GM21528 (cell line): ENCODE measurements around the gene MAFF.

ENCODE experiments used
- ATAC-seq: cut with Tn5 transposase; IDR thresholded peaks from one replicate; pipeline ENCODE4 v1.9.1; 2021; ENCODE audit warnings: mild to moderate bottlenecking, moderate library complexity; ENCODE audit not compliant: unreplicated experiment, low FRiP score

Gene MAFF

DNA sequence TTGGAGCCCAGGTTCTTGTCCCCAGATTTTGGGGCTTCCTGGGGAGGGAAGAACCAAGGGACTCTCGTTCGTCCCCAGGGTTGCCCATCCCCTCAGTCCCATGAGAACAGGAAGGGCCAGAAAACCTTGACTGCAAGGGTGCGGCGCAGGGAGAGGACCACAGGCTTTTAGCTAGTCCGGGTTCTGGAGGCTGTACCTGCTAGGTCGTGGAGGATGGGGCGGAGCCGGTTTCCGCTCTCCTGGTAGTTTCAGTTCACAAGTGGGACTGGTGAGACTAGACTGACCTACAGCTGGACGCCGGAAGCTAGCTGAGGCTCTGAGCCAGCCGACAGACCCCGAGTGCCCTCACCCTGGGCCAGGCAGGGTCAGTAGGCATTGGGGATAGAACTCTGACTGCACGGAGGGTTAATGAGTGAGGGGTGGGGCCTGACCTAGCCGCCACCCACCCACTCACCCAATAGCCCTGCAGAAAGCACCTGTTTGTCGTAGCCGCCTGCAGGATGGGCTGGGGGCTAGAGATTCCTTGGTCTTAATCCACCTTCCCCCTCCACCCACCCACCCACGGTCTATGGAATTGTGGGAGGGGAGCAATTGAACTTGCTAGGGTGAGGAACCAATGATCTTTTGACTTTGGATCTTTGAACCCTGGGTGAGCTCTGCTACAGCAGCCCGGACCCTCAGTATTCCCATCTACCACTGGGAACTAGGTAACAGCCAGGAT, 1.5 kb downstream of the MAFF start:
- no peak for ATAC-seq

DNA sequence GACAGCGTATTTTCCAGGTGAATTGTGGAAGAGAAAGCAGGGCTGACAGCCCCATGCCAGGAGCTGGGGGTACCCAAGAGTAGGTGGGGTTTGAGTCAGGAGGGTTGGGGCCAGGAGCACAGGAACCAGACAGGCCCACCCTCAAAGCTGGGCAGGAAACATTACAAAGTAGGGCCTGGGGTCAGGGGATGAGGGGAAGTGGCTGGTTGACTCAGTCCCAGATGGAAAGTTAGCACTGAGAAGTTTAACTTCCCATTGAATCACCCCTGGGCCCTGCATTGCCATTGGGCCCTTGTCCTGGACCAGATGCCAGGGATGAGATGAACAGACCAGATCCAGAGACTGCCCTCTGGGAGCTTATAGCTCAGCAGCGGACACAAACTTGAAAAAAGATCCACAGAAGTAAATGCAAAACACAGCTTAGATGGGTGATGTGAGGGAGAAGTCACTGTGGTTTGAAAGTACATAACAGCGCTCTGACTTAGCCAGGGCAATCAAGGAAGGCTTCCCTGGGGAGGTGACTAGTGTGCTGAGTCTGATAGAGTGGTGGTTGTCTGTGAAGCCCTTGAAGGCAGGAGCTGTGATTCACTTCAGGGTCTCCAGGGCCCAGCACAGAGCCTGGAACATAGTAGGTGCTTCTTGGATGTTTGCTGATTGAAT, 2.2 kb downstream of the MAFF start:
- ATAC-seq = no peak

DNA sequence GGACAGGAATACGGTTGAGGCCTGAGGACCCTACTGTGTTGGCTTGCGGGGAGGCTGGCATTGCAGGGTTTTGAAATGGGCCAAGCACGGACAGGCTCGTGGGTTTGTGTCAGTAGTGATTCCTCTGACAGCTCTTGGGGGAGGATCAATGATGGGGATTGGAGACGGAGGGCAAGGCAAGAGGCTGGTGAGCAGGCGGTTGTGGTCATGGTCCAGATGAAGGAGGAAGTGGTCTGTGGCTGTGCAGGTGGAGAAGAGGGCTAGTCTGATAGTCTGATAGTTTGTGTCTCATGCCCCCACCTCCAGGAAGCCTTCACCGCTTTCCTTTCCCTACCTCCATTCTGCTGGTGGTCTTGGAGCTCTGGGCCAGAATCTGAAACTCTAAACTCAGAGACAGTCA, 3.0 kb downstream of the MAFF start:
- ATAC-seq = no peak

DNA sequence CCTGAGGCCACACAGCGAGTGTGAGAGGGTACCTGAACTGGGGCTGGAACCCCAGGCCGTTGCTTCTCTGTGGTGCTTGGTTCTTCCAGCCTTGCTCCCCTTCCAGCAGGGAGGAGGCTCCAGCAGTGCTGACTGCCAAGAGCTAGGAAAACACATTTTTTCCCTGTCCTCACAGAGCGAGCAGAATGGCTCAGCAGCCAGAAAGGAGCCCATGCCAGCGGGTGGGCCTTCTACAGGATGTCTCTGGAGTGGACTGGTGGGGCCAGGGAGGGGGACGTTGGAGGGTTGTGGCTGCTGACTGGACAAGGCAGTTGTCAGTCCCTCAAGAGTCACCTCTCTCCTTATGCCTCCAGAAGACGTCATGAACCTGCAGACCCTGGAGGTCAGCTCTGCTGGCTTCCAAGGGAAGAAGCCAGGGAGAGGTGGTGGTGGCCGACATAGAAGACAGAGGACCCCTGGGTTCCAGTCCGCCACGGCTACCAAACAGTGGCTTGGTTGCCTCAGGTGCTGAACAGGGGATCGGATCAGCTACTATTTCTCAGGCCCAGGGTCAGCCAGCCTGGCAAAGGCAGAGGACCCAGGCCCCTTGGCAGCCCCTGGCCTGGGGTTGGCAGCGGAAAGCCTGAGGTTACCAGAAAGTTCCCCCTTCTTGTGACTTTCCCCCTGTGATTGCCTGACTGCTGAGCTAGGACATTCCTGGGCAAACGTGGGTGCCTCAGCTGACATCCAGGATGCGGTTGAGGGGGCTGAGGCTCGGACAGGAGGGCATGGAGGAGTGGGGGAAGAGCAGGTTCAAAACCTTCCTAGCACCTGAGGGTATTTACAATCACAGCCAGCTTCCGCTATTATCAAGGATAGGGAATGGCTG, 3.7 kb downstream of the MAFF start:
- ATAC-seq = no peak

DNA sequence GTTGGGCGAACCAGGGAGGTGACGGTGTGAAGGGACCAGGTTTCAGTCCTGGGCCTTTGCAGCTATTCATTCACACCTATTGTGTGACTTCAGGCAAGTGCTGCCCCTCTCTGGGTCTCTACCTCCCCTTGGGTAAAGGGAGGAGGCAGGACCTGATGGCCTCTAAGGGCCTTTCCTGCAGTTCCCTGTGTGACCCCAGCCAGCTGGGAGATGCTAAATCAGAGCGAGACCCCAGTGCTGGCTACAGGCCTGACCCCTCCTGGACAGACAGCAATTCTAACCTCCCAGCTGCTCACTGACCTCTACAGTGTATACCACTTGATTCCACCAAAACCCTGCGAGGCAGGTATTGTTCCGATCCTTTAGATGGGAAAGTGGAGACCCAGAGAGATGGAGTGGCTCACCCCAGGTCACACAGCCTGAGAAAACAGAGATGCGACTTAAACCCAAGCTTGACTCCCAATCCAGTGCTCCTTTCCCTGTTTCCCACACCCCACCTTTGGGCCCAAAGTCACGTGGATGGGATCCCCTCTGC, 6.2 kb downstream of the MAFF start:
- ATAC-seq = no peak

DNA sequence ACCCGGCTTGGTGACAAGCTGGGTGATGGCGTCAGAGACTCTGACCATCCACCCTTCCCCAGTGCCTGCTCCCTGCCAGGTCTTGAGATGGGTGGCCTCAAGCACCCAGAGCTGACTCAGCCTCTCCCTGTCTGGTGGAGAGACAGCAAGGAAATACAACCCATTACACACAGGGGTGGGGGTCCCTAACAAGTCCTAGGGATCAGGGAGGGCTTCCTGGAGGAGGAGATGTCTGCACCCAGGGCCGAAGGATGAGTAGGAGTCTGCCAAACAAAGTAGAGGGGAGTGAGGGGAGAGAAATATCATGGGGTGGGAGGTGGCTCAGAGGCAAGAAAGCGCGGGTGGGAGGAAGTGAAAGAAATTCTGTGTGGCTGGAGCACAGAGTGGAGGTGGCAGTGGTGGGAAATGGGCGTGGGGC, 6.8 kb downstream of the MAFF start:
- ATAC-seq = no peak

DNA sequence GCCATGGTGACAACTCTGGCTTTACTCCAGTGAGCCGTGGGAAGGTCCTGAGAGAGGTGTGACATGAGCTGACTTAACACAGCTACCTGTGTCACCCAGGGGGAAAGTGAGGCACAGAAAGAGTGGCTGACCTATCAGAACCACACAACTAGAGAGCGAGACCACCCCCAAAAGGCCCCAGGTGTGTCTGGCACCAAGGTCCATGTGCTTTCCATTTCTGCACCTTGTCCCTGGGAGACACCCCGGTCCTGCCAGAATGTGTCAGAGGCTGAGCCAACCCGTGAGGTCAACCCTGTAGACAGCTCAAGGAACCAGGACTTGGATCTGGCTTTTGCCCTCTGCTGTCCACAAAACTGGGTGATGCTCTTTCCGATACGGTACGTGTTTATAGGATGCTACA, 9.8 kb downstream of the MAFF start:
- ATAC-seq = no peak

DNA sequence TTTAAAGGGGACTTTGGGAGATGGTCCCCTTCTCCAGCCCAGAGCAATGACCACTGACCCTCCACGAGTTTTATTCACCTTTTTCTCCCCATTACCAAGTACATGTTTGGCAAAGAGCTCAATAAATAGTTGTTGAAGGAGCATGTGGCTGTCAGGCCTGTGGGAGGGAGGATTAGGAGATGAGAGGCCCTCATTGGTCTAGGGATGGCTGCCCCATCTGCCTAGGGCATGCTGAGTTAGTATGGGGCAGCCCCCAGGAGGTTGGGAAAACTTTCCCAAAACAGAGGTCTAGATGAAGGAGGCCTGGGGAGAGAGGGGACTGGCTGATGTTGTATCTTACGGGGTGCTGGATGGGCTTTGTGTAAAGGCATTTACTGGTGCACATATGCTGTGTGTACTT, 10.6 kb downstream of the MAFF start:
- no peak for ATAC-seq

DNA sequence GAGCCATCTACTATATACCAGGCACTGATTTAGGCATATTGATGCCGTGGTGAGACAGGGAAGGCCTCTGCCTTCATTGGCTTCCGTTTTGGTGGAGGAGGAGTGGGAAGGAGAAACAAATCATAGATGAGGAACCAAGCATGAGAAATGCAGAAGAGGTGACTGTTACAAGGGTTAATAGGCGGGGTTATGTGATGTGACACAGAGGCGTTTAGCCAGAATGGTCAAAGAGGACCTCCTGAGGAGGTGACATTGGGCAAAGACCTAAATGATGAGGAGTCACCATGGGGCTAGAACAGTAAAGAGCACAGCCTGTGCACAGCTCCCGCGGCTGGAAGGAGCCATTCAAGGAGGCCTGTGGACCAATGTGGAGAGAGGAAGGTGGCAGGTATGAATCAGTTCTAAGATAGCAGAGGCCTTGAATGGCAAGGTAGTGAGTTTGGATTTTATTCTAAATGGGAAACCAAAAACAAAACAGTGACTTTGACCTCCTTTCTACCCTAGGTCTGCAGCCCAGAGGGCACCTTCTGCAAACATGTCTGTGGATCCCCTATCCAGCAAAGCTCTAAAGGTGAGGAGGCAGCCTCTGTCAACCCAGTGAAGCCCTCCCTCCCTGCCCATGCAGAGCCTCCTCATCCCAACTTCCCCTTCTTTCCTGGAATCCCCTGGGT, 11.7 kb downstream of the MAFF start:
- ATAC-seq = no peak

DNA sequence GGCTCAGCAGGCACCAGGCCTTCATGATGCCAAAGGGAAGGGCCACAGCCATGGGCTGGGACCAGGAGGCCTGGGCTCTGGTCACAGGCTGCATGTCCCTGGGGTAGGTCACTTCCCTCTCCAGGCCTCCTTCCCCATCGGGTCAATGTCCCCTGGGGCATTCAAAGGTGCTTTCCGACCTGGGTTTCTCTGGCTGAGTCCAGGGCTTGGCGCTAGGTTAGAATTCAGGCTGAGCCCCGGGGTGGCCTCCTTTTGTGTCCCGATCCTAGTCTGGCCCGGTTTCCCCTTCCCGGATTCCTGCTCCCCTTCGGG, 12.2 kb downstream of the MAFF start:
- no peak for ATAC-seq

DNA sequence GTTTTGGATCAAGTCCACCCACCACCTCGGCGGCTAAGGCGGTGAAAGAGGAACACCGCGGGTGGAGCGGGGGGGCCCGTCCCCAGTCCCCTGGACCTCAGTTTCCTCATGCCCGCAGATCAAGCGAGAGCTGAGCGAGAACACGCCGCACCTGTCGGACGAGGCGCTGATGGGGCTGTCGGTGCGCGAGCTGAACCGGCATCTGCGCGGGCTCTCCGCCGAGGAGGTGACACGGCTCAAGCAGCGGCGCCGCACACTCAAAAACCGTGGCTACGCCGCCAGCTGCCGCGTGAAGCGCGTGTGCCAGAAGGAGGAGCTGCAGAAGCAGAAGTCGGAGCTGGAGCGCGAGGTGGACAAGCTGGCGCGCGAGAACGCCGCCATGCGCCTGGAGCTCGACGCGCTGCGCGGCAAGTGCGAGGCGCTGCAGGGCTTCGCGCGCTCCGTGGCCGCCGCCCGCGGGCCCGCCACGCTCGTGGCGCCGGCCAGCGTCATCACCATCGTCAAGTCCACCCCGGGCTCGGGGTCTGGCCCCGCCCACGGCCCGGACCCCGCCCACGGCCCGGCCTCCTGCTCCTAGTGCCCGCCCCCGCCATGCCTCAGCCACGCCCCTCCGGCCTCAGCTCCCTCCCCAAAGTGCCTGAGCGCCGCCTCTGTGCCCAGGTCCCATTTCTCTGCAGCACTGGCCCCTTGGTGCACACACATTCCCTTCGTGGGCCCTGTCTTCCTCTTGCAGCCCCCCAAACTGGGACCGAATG, 12.7 kb downstream of the MAFF start:
- no peak for ATAC-seq

DNA sequence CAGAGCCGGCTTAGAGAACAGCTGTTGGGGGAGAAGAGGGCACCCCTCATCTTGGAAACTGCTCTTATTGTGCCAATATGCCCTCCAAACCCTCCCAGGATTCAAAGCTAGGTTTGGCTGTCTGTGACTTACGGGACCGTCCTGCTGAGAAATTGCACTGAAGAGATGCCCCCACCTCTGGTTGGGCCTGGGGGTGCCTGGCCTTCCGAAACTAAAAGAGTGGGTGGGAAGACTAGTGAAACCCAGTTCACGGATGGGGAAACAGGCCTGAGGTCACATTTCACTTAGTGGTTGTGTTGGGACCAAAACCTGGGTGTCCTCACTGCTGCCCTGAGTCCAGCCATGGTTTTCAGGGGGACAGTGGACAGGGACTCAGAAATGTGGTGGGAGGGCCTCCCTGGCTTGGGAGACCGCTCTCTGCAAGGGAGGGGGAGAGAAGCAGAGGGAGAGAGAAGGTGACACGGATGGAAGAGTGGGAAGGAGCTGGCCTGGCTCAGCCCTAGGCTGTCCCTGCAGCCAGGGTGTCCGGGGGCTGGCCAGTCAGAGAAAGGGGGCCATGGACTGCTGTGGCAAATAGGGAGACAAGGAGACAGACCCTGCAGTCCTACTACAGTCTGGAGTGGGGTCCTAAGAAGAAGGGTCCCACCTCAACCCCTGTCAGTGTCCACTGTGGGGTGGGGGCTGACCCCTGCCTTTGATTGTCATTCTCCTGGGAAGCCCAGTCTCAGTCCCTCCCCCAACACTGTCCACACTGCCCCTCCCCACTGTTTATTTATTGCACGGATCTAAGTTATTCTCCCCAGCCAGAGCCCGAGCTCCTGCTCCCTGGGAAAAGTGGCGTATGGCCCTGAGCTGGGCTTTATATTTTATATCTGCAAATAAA, 13.6 kb downstream of the MAFF start:
- no peak for ATAC-seq

DNA sequence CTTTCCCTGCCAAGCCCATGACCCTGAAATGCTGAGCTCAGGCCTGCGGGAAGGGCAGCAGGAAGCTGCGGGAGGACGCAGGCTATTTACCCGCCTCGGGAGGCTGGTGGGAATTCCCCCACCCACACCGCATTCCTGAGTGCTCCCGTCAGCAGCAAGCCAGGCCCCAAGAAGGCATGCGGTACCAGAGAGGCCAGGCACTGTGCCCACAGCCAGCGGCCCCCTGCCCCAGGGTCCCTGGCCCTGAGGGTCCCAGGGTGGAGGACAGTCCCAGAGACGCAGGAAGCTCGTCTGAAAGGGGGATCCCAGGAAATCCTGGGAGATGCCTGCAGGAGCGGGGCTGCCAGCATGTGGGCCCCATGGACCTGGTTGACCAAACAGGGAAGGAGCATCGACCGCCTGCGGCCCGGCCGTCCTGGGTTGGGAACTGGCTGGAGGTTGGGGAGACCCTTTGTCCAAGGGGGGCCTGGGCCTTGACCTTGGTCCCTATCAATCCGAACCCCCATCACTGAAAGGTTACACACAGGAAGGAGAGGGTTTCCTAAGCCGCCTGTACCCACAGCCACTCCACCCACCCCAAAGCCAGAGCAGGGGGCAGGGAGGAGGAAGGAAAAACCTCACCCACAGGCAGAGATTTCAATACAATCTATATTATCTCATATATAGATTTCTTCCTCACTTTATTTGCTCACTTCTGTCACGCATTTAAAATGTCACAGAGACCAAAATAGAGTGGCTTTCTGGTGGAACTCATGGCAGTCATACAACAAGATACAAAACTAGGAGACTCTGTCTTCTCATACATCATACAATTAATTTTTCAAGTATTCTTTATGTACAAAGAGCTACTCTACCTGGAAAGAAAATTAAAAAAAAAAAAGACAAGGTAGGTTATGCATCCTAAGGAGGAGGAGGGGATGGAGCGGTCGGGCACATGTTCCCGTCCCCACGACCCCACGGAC, 17.1 kb downstream of the MAFF start:
- ATAC-seq = no peak

DNA sequence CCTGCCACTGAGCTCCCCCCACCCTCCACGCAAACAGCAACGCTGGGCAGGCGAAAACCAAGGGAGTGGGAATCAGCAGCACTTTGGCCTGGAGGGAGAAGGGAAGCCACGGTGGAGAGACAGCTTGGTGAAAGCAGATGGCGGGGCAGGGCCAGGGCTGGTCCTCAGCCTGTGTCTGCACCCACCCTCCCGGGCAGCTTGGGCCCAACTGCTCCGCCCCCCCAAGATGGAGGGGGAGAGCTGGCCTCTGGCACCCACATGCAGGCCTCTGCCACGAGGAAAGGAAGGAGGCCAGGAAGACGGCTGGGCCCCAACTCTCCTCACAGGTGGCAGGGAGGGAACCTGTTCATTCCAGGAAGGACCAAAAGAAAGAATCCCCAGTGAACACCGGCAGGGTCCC, 17.8 kb downstream of the MAFF start:
- no peak for ATAC-seq

DNA sequence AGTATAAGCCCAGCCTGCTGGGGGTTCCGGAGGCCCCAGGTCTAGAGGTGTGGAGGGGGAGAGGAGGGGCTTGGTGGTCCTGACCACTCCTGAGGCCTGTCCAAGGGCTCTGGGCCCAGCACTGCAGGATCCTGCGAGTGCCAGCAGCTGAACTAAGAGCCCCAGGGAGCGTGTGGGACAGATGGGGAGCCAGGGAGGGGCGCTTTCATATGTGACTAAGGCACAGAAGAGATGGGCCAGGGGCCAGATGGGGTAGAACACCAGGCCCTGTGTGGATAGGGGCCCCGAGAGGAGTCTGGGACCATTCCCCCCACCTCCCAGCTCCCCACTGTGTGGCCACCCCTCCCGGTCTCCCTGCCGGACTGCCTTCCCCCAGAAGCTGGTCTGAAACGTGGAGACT, 18.4 kb downstream of the MAFF start:
- ATAC-seq = no peak

DNA sequence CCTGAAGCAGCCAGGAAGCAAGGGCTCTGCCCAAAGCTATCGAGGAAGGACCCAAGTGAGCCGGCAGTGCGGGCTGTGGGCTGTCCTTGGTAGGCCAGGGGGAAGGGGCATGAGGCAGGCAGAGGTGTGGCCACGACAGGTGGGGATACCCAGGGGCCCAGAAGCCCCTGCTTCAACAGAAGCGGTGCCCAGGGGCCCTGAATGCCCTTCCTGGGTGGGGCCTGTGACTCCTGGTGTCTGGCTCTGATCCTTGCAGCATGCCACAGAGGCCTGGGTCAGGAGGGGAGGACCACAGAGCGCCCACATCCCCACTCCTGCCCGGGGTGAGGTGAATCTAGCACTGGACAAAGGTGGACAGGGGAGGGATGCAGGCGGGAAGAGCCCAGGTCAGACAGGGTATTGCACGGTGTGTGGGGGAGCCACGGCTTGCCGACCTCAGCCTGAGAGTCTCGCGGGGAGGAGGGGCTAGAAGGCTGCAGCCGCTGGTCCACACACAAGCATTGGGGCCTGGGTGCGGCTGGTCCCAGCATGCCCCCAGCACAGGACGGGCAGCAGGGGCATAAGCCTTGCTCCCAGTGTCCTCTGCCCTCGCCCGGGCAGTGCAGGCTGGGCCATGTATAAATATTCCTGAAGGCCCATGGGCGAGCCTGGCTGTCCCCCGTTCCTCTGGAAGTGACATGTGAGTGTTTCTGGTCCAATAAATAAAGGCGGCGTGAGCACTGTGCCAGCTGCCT, 19.0 kb downstream of the MAFF start:
- no peak for ATAC-seq

DNA sequence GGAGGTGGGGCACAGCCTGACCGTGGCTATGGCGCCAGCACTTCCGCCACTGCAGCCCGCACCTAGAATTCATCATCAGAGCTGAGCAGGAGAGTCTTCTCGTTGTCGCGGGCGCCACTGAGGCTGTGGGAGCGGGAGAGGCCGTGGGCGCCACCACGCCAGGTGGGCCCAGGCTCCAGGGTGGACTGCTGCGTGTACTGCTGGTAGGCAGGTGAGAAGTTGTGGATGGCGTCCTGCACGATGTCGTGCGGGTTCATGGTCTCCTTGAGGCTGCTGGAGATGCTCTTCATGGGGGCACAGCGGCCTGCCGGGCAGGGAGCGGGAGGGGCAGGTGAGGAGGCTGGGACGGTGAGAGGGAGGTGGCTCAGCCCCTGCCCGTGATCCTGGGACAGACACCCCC, 19.6 kb downstream of the MAFF start:
- ATAC-seq = no peak
